WI38 (cell line): Measurements from ENCODE around the gene SCYGR1.

Experiments used
- H3K4me3 ChIP-seq: 2 replicates; pipeline ENCODE4 v1.5.1; 2011; ENCODE audit warnings: low read depth, mild to moderate bottlenecking, control low read depth, low read length
- TF ChIP-seq, protein P1 (sequence below): IDR thresholded peaks from 2 replicates; pipeline ENCODE4 v1.5.1; 2012; ENCODE audit warnings: low read depth, mild to moderate bottlenecking, control low read depth, low read length

The SCYGR1 gene

DNA sequence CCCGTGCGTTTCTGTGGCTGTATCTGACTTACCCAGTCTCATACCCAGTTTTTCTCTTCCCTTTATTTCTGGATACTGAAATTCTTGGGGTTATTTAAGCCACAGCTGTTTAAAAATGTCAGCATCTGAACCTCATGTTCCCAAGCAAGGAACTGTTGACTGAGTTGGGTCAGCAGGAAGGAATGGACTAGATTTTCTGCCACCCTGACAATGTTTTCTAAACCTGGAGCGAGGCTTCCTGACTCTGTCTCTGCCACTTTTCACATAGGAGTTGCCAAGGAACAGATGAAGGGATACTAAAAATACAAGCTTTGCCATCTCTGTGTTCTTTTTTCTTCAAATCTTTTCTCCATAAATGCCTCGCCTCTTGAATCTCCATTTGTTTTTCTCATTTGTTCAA is 29.0 kb upstream of the SCYGR1 start:
- TF ChIP-seq, protein P1, sequence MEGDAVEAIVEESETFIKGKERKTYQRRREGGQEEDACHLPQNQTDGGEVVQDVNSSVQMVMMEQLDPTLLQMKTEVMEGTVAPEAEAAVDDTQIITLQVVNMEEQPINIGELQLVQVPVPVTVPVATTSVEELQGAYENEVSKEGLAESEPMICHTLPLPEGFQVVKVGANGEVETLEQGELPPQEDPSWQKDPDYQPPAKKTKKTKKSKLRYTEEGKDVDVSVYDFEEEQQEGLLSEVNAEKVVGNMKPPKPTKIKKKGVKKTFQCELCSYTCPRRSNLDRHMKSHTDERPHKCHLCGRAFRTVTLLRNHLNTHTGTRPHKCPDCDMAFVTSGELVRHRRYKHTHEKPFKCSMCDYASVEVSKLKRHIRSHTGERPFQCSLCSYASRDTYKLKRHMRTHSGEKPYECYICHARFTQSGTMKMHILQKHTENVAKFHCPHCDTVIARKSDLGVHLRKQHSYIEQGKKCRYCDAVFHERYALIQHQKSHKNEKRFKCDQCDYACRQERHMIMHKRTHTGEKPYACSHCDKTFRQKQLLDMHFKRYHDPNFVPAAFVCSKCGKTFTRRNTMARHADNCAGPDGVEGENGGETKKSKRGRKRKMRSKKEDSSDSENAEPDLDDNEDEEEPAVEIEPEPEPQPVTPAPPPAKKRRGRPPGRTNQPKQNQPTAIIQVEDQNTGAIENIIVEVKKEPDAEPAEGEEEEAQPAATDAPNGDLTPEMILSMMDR: no peak
- H3K4me3 ChIP-seq: no peak overlapping the region

DNA sequence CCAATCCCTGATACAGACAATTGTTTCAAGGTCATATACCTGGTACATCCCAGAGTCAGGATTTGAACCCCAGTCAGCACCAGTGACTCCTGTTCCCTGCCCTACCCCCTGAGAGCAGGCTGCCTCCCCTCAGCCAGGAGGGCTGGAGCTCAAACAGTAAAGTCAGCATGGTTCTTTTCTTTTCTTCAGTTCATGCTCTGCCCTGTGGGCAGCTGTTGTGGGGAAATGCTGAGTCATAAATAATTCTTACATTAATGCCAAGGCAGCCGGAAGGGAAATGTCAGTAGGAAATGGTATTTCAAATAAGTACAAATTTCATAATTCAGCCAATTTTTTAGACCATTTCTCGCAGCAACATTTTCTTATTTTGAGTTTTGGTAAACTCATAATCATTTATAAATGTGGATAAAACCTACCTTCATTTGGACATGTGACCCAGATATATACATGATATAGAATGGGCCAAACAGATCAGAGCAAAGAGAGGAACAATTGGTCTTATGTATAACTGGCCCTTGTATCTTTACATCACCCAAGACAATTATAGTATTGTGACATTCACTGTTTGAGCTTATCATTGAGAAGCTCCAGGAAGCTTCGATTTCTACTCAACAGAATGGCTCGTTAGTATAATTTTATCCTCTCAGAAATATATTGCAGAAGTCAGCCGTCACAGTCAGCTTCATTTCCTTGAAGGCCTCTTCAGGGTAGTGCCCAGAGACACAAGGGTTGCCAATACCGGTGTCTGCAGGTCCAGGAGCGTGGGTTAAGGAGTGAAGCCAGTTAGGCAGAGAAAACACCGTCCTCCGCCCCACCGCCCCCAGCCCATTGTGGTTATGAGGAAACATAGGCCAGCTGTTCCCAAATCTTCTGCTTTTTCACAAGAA is 28.0 kb upstream of the SCYGR1 start:
- H3K4me3 ChIP-seq: no peak overlapping the region
- TF ChIP-seq, protein P1: no peak

DNA sequence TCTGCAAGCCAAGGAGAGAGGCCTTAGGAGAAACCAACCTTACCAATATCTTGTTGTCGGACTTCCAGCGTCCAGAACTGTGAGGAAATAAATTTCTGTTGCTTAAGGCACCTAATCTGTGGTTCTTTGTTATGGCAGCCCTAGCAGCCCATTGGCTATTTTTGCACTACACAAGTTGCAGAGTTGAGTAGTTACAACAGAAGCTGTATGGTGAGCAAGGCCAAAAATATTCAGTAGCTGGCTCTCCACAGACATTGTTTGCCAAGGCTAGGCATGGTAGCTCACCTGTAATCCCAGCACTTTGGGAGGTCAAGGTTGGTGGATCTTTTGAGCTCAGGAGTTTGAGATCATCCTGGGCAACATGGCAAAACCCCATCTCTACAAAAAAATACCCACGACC is 27.1 kb upstream of the SCYGR1 start:
- TF ChIP-seq, protein P1: no peak
- no peak overlapping the region for H3K4me3 ChIP-seq

DNA sequence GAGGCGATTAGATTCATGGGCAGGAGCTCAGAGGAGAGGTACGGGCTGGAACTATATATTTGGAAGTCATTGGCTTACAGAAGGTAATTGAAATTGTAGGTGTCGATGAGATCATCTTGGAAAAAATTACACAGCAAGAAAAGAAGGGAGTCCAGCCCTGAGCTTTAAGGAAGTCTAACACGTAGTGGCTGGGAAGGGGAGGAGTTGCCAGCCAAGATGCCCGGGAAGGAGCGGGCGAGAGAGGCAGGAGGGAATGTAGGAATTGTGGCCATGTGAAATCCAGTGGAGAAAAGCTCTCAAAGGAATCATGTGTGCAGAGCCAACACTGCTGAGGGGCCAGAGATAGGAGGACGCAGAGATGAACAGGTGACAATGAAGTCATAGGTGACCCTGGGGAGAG is 25.6 kb upstream of the SCYGR1 start:
- H3K4me3 ChIP-seq: no peak overlapping the region
- TF ChIP-seq, protein P1: no peak

DNA sequence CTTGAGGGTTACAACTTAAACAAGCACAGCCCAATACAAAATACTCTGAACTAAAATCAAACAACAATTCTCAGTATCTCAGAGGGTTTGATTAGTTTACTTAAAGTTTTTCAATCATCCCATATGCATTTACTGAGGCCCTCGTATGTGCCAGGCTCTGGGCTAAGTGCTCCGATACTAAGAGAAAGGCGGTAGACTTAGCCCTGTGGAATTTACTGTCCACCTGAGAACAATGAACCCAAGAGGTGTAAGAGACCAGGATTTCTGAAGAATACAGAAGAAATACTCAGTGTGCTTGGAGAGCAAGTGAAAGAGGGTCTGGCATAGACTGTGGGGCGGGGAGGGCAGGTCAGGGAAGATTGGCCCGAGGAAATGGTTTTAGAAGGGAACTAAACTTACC is 25.1 kb upstream of the SCYGR1 start:
- TF ChIP-seq, protein P1: no peak
- no peak overlapping the region for H3K4me3 ChIP-seq

DNA sequence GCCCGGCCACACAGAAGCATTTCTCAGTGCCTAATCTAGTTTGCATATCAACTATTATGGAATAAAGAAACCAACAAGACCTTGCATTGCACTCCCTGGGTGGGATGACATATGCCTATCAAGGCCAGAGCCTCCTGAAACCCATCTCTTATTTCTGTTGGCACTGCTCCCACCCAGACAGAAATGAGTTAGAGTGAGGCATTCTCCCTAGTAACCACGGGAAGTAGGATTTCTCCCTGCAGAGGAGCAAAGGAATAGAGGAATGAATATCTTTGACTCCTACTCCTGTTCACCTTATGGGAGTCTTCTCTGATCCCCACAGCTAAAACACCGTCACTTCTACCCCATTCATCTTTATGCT is 24.2 kb upstream of the SCYGR1 start:
- no peak overlapping the region for H3K4me3 ChIP-seq
- TF ChIP-seq, protein P1: no peak

DNA sequence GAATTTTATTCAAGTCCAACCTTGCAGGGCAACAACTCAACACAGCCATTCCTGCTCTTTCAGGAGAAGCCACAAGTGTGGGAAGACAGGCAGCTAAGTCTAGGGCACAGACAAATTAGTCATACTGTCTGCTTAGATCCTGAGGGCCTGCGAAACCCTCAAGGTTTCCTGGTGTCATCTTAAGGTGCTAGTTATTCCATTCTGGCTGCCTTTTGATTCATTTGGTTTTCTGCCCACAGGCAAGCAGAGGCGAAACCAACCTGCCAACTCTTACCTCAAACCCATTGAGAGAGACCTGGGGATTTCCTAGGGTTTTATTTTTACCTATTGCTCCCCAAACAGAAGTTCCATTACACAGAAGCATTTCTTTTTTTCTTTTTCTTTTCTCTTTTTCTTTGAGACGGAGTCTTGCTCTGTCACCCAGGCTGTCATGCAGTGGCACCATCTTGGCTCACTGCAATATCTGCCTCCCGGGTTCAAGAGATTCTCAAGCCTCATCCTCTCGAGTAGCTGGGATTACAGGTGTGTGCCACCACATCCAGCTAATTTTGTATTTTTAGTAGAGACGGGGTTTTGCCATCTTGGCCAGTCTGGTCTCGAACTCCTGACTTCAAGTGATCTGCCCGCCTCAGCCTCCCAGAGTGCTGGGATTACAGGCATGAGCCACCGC is 23.7 kb upstream of the SCYGR1 start:
- TF ChIP-seq, protein P1: no peak
- H3K4me3 ChIP-seq: no peak overlapping the region
